DOHH2 (cell line): ENCODE measurements around the gene MZF1.

Experiments used
- EZH2phosphoT487 ChIP-seq: fragments of 200-600 bp; sonication (generic); IDR thresholded peaks from 2 replicates; pipeline ENCODE4 v1.6.1; 2017; ENCODE audit warnings: borderline replicate concordance, mild to moderate bottlenecking, antibody characterized with exemption, low read length, moderate library complexity, mixed read lengths
- TF ChIP-seq, protein P1 (sequence below): fragments of 200-600 bp; sonication (generic); IDR thresholded peaks from one replicate; pipeline ENCODE4 v1.5.1; 2014; ENCODE audit warnings: antibody characterized with exemption, mild to moderate bottlenecking, low read depth, low read length; ENCODE audit not compliant: poor library complexity, severe bottlenecking

- TF ChIP-seq, protein P1, sequence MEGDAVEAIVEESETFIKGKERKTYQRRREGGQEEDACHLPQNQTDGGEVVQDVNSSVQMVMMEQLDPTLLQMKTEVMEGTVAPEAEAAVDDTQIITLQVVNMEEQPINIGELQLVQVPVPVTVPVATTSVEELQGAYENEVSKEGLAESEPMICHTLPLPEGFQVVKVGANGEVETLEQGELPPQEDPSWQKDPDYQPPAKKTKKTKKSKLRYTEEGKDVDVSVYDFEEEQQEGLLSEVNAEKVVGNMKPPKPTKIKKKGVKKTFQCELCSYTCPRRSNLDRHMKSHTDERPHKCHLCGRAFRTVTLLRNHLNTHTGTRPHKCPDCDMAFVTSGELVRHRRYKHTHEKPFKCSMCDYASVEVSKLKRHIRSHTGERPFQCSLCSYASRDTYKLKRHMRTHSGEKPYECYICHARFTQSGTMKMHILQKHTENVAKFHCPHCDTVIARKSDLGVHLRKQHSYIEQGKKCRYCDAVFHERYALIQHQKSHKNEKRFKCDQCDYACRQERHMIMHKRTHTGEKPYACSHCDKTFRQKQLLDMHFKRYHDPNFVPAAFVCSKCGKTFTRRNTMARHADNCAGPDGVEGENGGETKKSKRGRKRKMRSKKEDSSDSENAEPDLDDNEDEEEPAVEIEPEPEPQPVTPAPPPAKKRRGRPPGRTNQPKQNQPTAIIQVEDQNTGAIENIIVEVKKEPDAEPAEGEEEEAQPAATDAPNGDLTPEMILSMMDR, result peak; percentile 29
- no peak for TF ChIP-seq EZH2phosphoT487
Observed at GRCh38 chr19:58516964-58517833, 55.9 kb downstream of the MZF1 start.
